ENCODE results near the gene OPCML. TPM values are rescaled to one million over a fixed set of nuclear protein-coding genes. Genes with fewer than 3 reads are reported as not detected.

The OPCML gene
- total and polyA plus RNA-seq, 2 donors (not counting 1 experiment from before 2014, with no cell fraction given) = 0.99 to 2.8 TPM

GRCh38 chr11:132988411-132988810 is 543.9 kb downstream of the OPCML start:
- H3K79me2 ChIP-seq (ENCODE audit: control insufficient read depth, insufficient read depth, low read length) = no peaks in the 10 kb centered on the region
- peaks cover 3% of the 10 kb centered on the region for H3K27me3 ChIP-seq (ENCODE audit: control insufficient read depth, insufficient read depth, low read length)
- no peak overlapping the region for H3K9ac ChIP-seq (ENCODE audit: insufficient read depth, low read length)
- no peak overlapping the region for H3K4me3 ChIP-seq (replicated peaks in 1 of 4; ENCODE audit: control extremely low read depth in 1 of 4, insufficient read depth in 1 of 4, low read depth in 3 of 4, low read length in 4 of 4)
- no peak for TF ChIP-seq CTCF (conservative IDR thresholded peaks at IDR 0.05 in 1 of 2, IDR thresholded peaks at IDR 0.05 in 1 of 2; ENCODE audit: low read depth in 1 of 2, low read length in 2 of 2)
- TF ChIP-seq EZH2 (IDR thresholded peaks at IDR 0.05; ENCODE audit: low read length, missing control alignments) = no peak
- no peak overlapping the region for H3K27ac ChIP-seq (ENCODE audit: insufficient read depth, low read length)
- H4K20me1 ChIP-seq (ENCODE audit: control insufficient read depth, extremely low read depth, insufficient read depth, low read length) = no peaks in the 10 kb centered on the region
- no peaks in the 10 kb centered on the region for H3K4me1 ChIP-seq (ENCODE audit: control insufficient read depth, extremely low read depth, insufficient read depth, low read length)
- no peak overlapping the region for H3K4me2 ChIP-seq (ENCODE audit: extremely low read depth, insufficient read depth, low read length)
- no peak for DNase-seq (ENCODE audit: low read depth in 2 of 2)
- no peaks in the 10 kb centered on the region for H3K36me3 ChIP-seq (ENCODE audit: control insufficient read depth, insufficient read depth, low read length)
- no peaks in the 10 kb centered on the region for H3K9me3 ChIP-seq (ENCODE audit: control insufficient read depth, insufficient read depth, low read depth, low read length)
- no peak overlapping the region for H2AFZ ChIP-seq (ENCODE audit: low read length)

- Histone ChIP-seq H3K27me3 (ENCODE audit: control insufficient read depth, insufficient read depth, low read length) (no peaks in the 10 kb centered on the region), H3K4me3 (replicated peaks in 1 of 4; ENCODE audit: control extremely low read depth in 1 of 4, insufficient read depth in 1 of 4, low read depth in 3 of 4, low read length in 4 of 4) (no peak overlapping the region), H3K36me3 (ENCODE audit: control insufficient read depth, insufficient read depth, low read length) (no peaks in the 10 kb centered on the region), H3K79me2 (ENCODE audit: control insufficient read depth, insufficient read depth, low read length) (no peaks in the 10 kb centered on the region), H4K20me1 (ENCODE audit: control insufficient read depth, extremely low read depth, insufficient read depth, low read length) (no peaks in the 10 kb centered on the region), H3K9ac (ENCODE audit: insufficient read depth, low read length) (no peak overlapping the region), H3K4me1 (ENCODE audit: control insufficient read depth, extremely low read depth, insufficient read depth, low read length) (no peaks in the 10 kb centered on the region), H3K27ac (ENCODE audit: insufficient read depth, low read length) (no peak overlapping the region), H2AFZ (ENCODE audit: low read length) (no peak overlapping the region), H3K4me2 (ENCODE audit: extremely low read depth, insufficient read depth, low read length) (no peak overlapping the region), H3K9me3 (ENCODE audit: control insufficient read depth, insufficient read depth, low read depth, low read length) (no peaks in the 10 kb centered on the region)
- TF ChIP-seq CTCF (conservative IDR thresholded peaks at IDR 0.05 in 1 of 2, IDR thresholded peaks at IDR 0.05 in 1 of 2; ENCODE audit: low read depth in 1 of 2, low read length in 2 of 2) = no peak
- no peak for TF ChIP-seq EZH2 (IDR thresholded peaks at IDR 0.05; ENCODE audit: low read length, missing control alignments)
- DNase-seq (ENCODE audit: low read depth in 2 of 2) = peak in 1 of 2 donors; percentile 83
These were observed 544.4 kb downstream of the OPCML start for GRCh38 chr11:132987936-132988335.

DNA sequence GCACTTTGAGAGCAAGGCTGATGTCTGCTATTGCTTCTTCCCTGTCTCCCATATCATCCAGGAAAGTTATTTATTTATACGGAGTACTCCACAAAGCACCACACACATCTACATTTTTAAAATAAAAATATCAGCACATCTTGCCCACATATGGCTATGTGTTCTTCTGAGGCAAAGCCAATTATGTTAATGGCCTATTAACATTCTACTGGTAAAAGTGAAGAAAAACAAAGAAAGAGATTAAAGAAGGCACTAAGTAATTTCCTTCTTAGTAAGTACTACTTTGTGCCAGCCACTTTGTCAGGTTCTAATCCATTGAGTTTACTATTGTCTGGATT is 548.7 kb downstream of the OPCML start:
- H3K9ac ChIP-seq (ENCODE audit: insufficient read depth, low read length) = no peak overlapping the region
- H3K36me3 ChIP-seq (ENCODE audit: control insufficient read depth, insufficient read depth, low read length) = no peaks in the 10 kb centered on the region
- no peaks in the 10 kb centered on the region for H3K79me2 ChIP-seq (ENCODE audit: control insufficient read depth, insufficient read depth, low read length)
- no peaks in the 10 kb centered on the region for H4K20me1 ChIP-seq (ENCODE audit: control insufficient read depth, extremely low read depth, insufficient read depth, low read length)
- H3K9me3 ChIP-seq (ENCODE audit: control insufficient read depth, insufficient read depth, low read depth, low read length) = no peaks in the 10 kb centered on the region
- no peaks in the 10 kb centered on the region for H3K27me3 ChIP-seq (ENCODE audit: control insufficient read depth, insufficient read depth, low read length)
- no peak overlapping the region for H2AFZ ChIP-seq (ENCODE audit: low read length)
- no peak overlapping the region for H3K4me2 ChIP-seq (ENCODE audit: extremely low read depth, insufficient read depth, low read length)
- no peaks in the 10 kb centered on the region for H3K4me1 ChIP-seq (ENCODE audit: control insufficient read depth, extremely low read depth, insufficient read depth, low read length)
- H3K4me3 ChIP-seq (replicated peaks in 1 of 4; ENCODE audit: control extremely low read depth in 1 of 4, insufficient read depth in 1 of 4, low read depth in 3 of 4, low read length in 4 of 4) = no peak overlapping the region
- DNase-seq (ENCODE audit: low read depth in 2 of 2) = no peak
- no peak overlapping the region for H3K27ac ChIP-seq (ENCODE audit: insufficient read depth, low read length)
- TF ChIP-seq EZH2 (IDR thresholded peaks at IDR 0.05; ENCODE audit: low read length, missing control alignments) (no peak), CTCF (conservative IDR thresholded peaks at IDR 0.05 in 1 of 2, IDR thresholded peaks at IDR 0.05 in 1 of 2; ENCODE audit: low read depth in 1 of 2, low read length in 2 of 2) (no peak)
